Mammary epithelial cell (primary cell): ENCODE results near the gene SPATA2.

Experiments
- EZH2 ChIP-seq: IDR thresholded peaks from 2 replicates; pipeline ENCODE4 v1.6.1; 2012; ENCODE audit warnings: low read length, inconsistent platforms, borderline replicate concordance
- TF ChIP-seq, protein P1 (sequence below), 2 donors: IDR thresholded peaks in 1 of 2; conservative IDR thresholded peaks in 1 of 2; 2 replicates each; pipeline ENCODE4 v1.5.1; 2011 to 2012; ENCODE audit warnings: inconsistent platforms in 2 of 2, low read length in 2 of 2, mild to moderate bottlenecking in 2 of 2, control low read depth in 1 of 2, low read depth in 1 of 2; ENCODE audit not compliant: insufficient read depth in 1 of 2; ENCODE audit errors: extremely low read depth in 1 of 2

- TF ChIP-seq, protein P1, sequence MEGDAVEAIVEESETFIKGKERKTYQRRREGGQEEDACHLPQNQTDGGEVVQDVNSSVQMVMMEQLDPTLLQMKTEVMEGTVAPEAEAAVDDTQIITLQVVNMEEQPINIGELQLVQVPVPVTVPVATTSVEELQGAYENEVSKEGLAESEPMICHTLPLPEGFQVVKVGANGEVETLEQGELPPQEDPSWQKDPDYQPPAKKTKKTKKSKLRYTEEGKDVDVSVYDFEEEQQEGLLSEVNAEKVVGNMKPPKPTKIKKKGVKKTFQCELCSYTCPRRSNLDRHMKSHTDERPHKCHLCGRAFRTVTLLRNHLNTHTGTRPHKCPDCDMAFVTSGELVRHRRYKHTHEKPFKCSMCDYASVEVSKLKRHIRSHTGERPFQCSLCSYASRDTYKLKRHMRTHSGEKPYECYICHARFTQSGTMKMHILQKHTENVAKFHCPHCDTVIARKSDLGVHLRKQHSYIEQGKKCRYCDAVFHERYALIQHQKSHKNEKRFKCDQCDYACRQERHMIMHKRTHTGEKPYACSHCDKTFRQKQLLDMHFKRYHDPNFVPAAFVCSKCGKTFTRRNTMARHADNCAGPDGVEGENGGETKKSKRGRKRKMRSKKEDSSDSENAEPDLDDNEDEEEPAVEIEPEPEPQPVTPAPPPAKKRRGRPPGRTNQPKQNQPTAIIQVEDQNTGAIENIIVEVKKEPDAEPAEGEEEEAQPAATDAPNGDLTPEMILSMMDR (conservative IDR thresholded peaks at IDR 0.05 in 1 of 2, IDR thresholded peaks at IDR 0.05 in 1 of 2; ENCODE audit: extremely low read depth in 1 of 2, insufficient read depth in 1 of 2, low read depth in 1 of 2, low read length in 2 of 2) = no peak
- no peak for TF ChIP-seq EZH2
Observed at GRCh38 chr20:49924247-49924646, 8.9 kb upstream of the SPATA2 start.
